HepG2 (cell line): Measurements from ENCODE around the gene TBC1D4. TPM values are rescaled to one million over a fixed set of nuclear protein-coding genes. Genes with fewer than 3 reads are reported as not detected.

ENCODE experiments used
- ATAC-seq: fragments of 200-7000 bp; cut with Tn5 transposase; 3 replicates; pipeline ENCODE4 v1.9.1; 2020; ENCODE audit warnings: mild to moderate bottlenecking, moderate library complexity
- BruUV-seq: library from RNA; stranded (reverse); fragments of 400-500 nt; replicated peaks from 2 replicates; lab custom pipeline; 2021; lab: Mats Ljungman, UMichigan
- CTCF ChIA-PET: fragments of 300-600 bp; formaldehyde crosslinking; extraction: SDS; loops from one replicate; lab custom pipeline; 2021; ENCODE audit warnings: low total read pairs, inconsistent platforms, low intra/inter-chr PET ratio; lab: Yijun Ruan, JAX
- POLR2A ChIA-PET: fragments of 350-600 bp; sonication (Branson Sonifier 250); formaldehyde crosslinking; loops from one replicate; lab custom pipeline; 2020; ENCODE audit warnings: antibody characterized with exemption, inconsistent platforms; lab: Yijun Ruan, JAX
- DNase-seq: peaks from one replicate; pipeline ENCODE4 v3.0.0-alpha.2; 2015; ENCODE audit warnings: low spot score
- FAIRE-seq: peaks from 3 replicates; lab custom pipeline; 2011; peaks lifted over from hg19 to GRCh38; lab: Jason Lieb, UNC
- H2AFZ ChIP-seq: one replicate; pipeline ENCODE4 v1.6.1; 2011; ENCODE audit warnings: low read length, inconsistent platforms
- H3K27ac ChIP-seq: fragments of 300-600 bp; 3 replicates; pipeline ENCODE4 v1.8.0; 2011; ENCODE audit warnings: mixed run types, mild to moderate bottlenecking, mixed read lengths, low read length, inconsistent platforms; ENCODE audit not compliant: insufficient read depth; ENCODE audit errors: extremely low read length
- H3K27me3 ChIP-seq, 2 experiments: fragments of 200-600 bp in 1 of 2; 2 replicates in 1 of 2; 3 replicates in 1 of 2; pipeline versions ENCODE4 v1.6.0 to v1.8.0; 2011; ENCODE audit warnings: low read length in 2 of 2, mild to moderate bottlenecking in 2 of 2, moderate library complexity in 2 of 2, inconsistent platforms in 1 of 2; ENCODE audit not compliant: insufficient read depth in 2 of 2, control insufficient read depth in 1 of 2
- H3K36me3 ChIP-seq, 2 experiments: fragments of 200-600 bp in 1 of 2; replicated peaks in 1 of 2; 2 replicates in 1 of 2; 3 replicates in 1 of 2; pipeline versions ENCODE4 v1.5.1 to v1.8.0; 2011; ENCODE audit warnings: low read length in 2 of 2, inconsistent platforms in 1 of 2; ENCODE audit not compliant: insufficient read depth in 2 of 2, control insufficient read depth in 1 of 2
- H3K4me1 ChIP-seq: 2 replicates; pipeline ENCODE4 v1.5.1; 2012; ENCODE audit warnings: low read length, inconsistent platforms; ENCODE audit not compliant: insufficient read depth
- H3K4me2 ChIP-seq: 2 replicates; pipeline ENCODE4 v1.6.0; 2011; ENCODE audit warnings: low read depth, low read length, inconsistent platforms
- H3K4me3 ChIP-seq, 3 experiments: fragments of 200-600 bp in 1 of 3; sonication (generic), shearing (Covaris generic) in 1 of 3; replicated peaks in 1 of 3; 2 replicates each; pipeline ENCODE4 v1.5.1; 2011 to 2016; ENCODE audit warnings: low read length in 3 of 3, inconsistent platforms in 2 of 3, low read depth in 2 of 3, mild to moderate bottlenecking in 2 of 3, control low read depth in 1 of 3, mixed read lengths in 1 of 3; ENCODE audit not compliant: insufficient read depth in 1 of 3
- H3K79me2 ChIP-seq: one replicate; pipeline ENCODE4 v1.6.1; 2011; ENCODE audit warnings: low read length, inconsistent platforms; ENCODE audit not compliant: insufficient read depth
- H3K9ac ChIP-seq: 2 replicates; pipeline ENCODE4 v1.6.0; 2011; ENCODE audit warnings: mild to moderate bottlenecking, low read depth, low read length, inconsistent platforms; ENCODE audit not compliant: insufficient read depth
- H3K9me3 ChIP-seq: 2 replicates; pipeline ENCODE4 v1.5.1; 2012; ENCODE audit warnings: mild to moderate bottlenecking, low read length
- H4K20me1 ChIP-seq: 2 replicates; pipeline ENCODE4 v1.6.0; 2011; ENCODE audit warnings: inconsistent platforms, mild to moderate bottlenecking, low read length, moderate library complexity; ENCODE audit not compliant: insufficient read depth
- ADNP ChIP-seq: sonication (generic); formaldehyde crosslinking; IDR thresholded peaks from 2 replicates; pipeline ENCODE4 v1.4.0; 2020; ENCODE audit warnings: missing genetic modification reagents
- ARID5B ChIP-seq: IDR thresholded peaks from 2 replicates; pipeline ENCODE4 v1.4.0; 2020; ENCODE audit warnings: mild to moderate bottlenecking, missing genetic modification reagents
- CEBPB ChIP-seq: IDR thresholded peaks from 2 replicates; pipeline ENCODE4 v1.6.1; 2011; ENCODE audit warnings: low read depth, low read length, improper control_type of control experiment, borderline replicate concordance
- HNRNPH1 ChIP-seq: fragments of 200-400 bp; formaldehyde crosslinking; optimal IDR thresholded peaks from 2 replicates; pipeline ENCODE3; 2017; ENCODE audit warnings: mild to moderate bottlenecking, low read depth, low read length
- IRF2 ChIP-seq: IDR thresholded peaks from 2 replicates; pipeline ENCODE4 v1.6.1; 2018; ENCODE audit warnings: missing genetic modification reagents, missing compliant biosample characterization
- KDM4B ChIP-seq: sonication (generic); formaldehyde crosslinking; IDR thresholded peaks from 2 replicates; pipeline ENCODE4 v1.4.0; 2020; ENCODE audit warnings: missing genetic modification reagents
- MEF2D ChIP-seq: sonication (generic); formaldehyde crosslinking; IDR thresholded peaks from 2 replicates; pipeline ENCODE4 v1.5.1; 2020; ENCODE audit warnings: mild to moderate bottlenecking, missing genetic modification reagents
- PAF1 ChIP-seq: IDR thresholded peaks from 2 replicates; pipeline ENCODE4 v1.6.1; 2016; ENCODE audit warnings: missing genetic modification reagents, missing compliant biosample characterization
- PBX3 ChIP-seq: sonication (generic); formaldehyde crosslinking; IDR thresholded peaks from 2 replicates; pipeline ENCODE4 v1.8.1; 2023; ENCODE audit warnings: missing genetic modification reagents, inconsistent platforms, borderline replicate concordance
- RBM39 ChIP-seq: fragments of 200-400 bp; formaldehyde crosslinking; IDR thresholded peaks from one replicate; pipeline ENCODE4 v1.6.1; 2018; ENCODE audit warnings: antibody characterized with exemption, mild to moderate bottlenecking, low read depth, low read length; ENCODE audit not compliant: poor library complexity, severe bottlenecking
- REL ChIP-seq: sonication (generic); formaldehyde crosslinking; conservative IDR thresholded peaks from 2 replicates; pipeline ENCODE4 v1.8.0; 2022; ENCODE audit warnings: mild to moderate bottlenecking, missing genetic modification reagents, moderate library complexity
- ZIK1 ChIP-seq: sonication (generic); formaldehyde crosslinking; IDR thresholded peaks from 2 replicates; pipeline ENCODE4 v1.5.0; 2020; ENCODE audit warnings: mild to moderate bottlenecking, low read depth, missing genetic modification reagents, borderline replicate concordance
- ZNF546 ChIP-seq: sonication (generic); formaldehyde crosslinking; conservative IDR thresholded peaks from 2 replicates; pipeline ENCODE4 v1.8.1; 2023; ENCODE audit warnings: mild to moderate bottlenecking, missing genetic modification reagents
- WGBS: methylation state at CpG from one replicate; pipeline ENCODE4 v1.1.6; 2017; ENCODE audit warnings: low lambda C conversion rate; 5-methylcytosine and 5-hydroxymethylcytosine counted together
- in situ Hi-C: cut with HindIII; loops from 2 replicates; pipeline ENCODE4 v1.10.0; 2017; ENCODE audit warnings: low pct_unique_long_range_greater_than_20kb; ENCODE audit not compliant: extremely low pct_ligation_motif_present
- intact Hi-C: fragments of 100-400 bp; cut with micrococcal nuclease; formaldehyde crosslinking; loops from one replicate; pipeline ENCODE4 v1.10.0; 2022; ENCODE audit not compliant: unreplicated experiment
- polyA plus RNA-seq, 8 experiments: library from polyadenylated mRNA; depleted of rRNA in 3 of 8; stranded (reverse) in 7 of 8; unstranded in 1 of 8; fragments of >200 nt; fragmentation: Illumina TruSeq in 4 of 8; extraction: Trizol in 4 of 8; gene quantifications; 2 replicates each; pipeline versions ENCODE4 v1.2.1 to v1.2.3, GENCODE V29; 2011 to 2016; ENCODE audit warnings: low read depth in 4 of 8, missing spikeins in 1 of 8, mixed read lengths in 1 of 8; ENCODE audit not compliant: insufficient read depth in 1 of 8
- total RNA-seq, 5 experiments: library from RNA; depleted of rRNA; stranded (reverse); fragments of >200 nt; fragmentation: Illumina TruSeq; extraction: Trizol; gene quantifications; 2 replicates each; pipeline ENCODE4 v1.2.3, GENCODE V29; 2016; ENCODE audit warnings: low read depth in 1 of 5

Gene TBC1D4
- total and polyA plus RNA-seq, 2 of the 13 experiments (the other 11 are each of a cell fraction or from before 2014, with no cell fraction given) = 35.9 to 64.4 TPM

- peaks cover 73% of the 10 kb centered on the region for H3K4me1 ChIP-seq
- DNase-seq (no peak), FAIRE-seq (no peak), ATAC-seq (no peak)
- WGBS = 67% methylated on average over 2 of the region's 2 CpGs
- TSS peak; percentile 7 for BruUV-seq
- POLR2A ChIA-PET = no interaction called here
- H3K9ac ChIP-seq = no peak overlapping the region
- no peak overlapping the region for H3K27ac ChIP-seq
- CTCF ChIA-PET = no interaction called here
- H3K4me2 ChIP-seq = no peak overlapping the region
- no peaks in the 10 kb centered on the region for H3K9me3 ChIP-seq
- H3K79me2 ChIP-seq = peaks cover 98% of the 10 kb centered on the region
- intact Hi-C loops (no loop called here), in situ Hi-C loops (no loop called here)
- H3K36me3 ChIP-seq = peaks cover 0 to 4% of the 10 kb centered on the region in 2 experiments; a peak in 2 of 5 replicates
- TF ChIP-seq ARID5B (CRISPR knock-in tag) = no peak
- 0 out of 2 replicates have a peak, but pooled peaks have one; percentile 1 for TF ChIP-seq CEBPB
- no peak overlapping the region for H2AFZ ChIP-seq
- no peak overlapping the region for H3K4me3 ChIP-seq
- peaks cover 24% of the 10 kb centered on the region for H4K20me1 ChIP-seq
- H3K27me3 ChIP-seq = no peaks in the 10 kb centered on the region
These were observed 63.0 kb downstream of the TBC1D4 start for GRCh38 chr13:75418997-75419396.

GRCh38 chr13:75418186-75418843 lies 63.7 kb downstream of the TBC1D4 start:
- WGBS = 91% methylated on average over 3 of the region's 3 CpGs
- H3K27ac ChIP-seq = no peak overlapping the region
- TF ChIP-seq ADNP (CRISPR knock-in tag) (no peak), ZIK1 (CRISPR knock-in tag) (no peak), PBX3 (CRISPR knock-in tag) (no peak), REL (no peak), HNRNPH1 (no peak), PAF1 (CRISPR knock-in tag) (no peak), RBM39 (no peak), MEF2D (CRISPR knock-in tag) (no peak), KDM4B (no peak), IRF2 (no peak), ZNF546 (CRISPR knock-in tag) (no peak)

More at GRCh38 chr13:75418186-75418843, 63.7 kb downstream of the TBC1D4 start:
- in situ Hi-C loops (no loop called here), intact Hi-C loops (no loop called here)
- DNase-seq = no peak
- ChIA-PET CTCF (no interaction called here), POLR2A (no interaction called here)
- no peak overlapping the region for H2AFZ ChIP-seq
- H3K4me3 ChIP-seq = no peak overlapping the region
- no peak for FAIRE-seq
- no peak overlapping the region for H3K9ac ChIP-seq
- H4K20me1 ChIP-seq = peaks cover 21% of the 10 kb centered on the region
- no peaks in the 10 kb centered on the region for H3K9me3 ChIP-seq
- H3K36me3 ChIP-seq = peaks cover 0 to 10% of the 10 kb centered on the region in 2 experiments; a peak in 2 of 5 replicates
- peaks cover 75% of the 10 kb centered on the region for H3K4me1 ChIP-seq
- no peak overlapping the region for H3K4me2 ChIP-seq
- peaks cover 98% of the 10 kb centered on the region for H3K79me2 ChIP-seq
- no peak for ATAC-seq
- no peaks in the 10 kb centered on the region for H3K27me3 ChIP-seq
- BruUV-seq = no TSS peak
